Lung (tissue), 12 donors: ENCODE measurements around the gene FARP1. TPM values are rescaled to one million over a fixed set of nuclear protein-coding genes. Genes with fewer than 3 reads are reported as not detected.
A peak's percentile ranks its signal among the peaks of the same experiment; 100 is the strongest.

ENCODE experiments used
- ATAC-seq: fragments of 200-7000 bp; cut with Tn5 transposase; one replicate; pipeline ENCODE4 v1.9.1; 2020; ENCODE audit warnings: moderate number of reproducible peaks; ENCODE audit not compliant: insufficient read depth, low FRiP score
- DNase-seq, 3 donors: peaks; one replicate each; pipeline ENCODE4 v3.0.0-alpha.2; 2013 to 2017
- H3K27ac ChIP-seq, 2 donors: one replicate each; pipeline ENCODE4 v1.5.1; 2013; ENCODE audit warnings: mild to moderate bottlenecking in 2 of 2, moderate library complexity in 2 of 2, control low read depth in 1 of 2, inconsistent platforms in 1 of 2, low read depth in 1 of 2, low read length in 1 of 2
- H3K27me3 ChIP-seq, 3 donors: one replicate each; pipeline ENCODE4 v1.5.1; 2013; ENCODE audit warnings: low read length in 2 of 3; ENCODE audit not compliant: control insufficient read depth in 3 of 3, insufficient read depth in 3 of 3
- H3K36me3 ChIP-seq, 4 donors: one replicate each; pipeline ENCODE4 v1.5.1; 2013; ENCODE audit warnings: low read length in 4 of 4, mild to moderate bottlenecking in 1 of 4, moderate library complexity in 1 of 4; ENCODE audit not compliant: control insufficient read depth in 4 of 4, insufficient read depth in 4 of 4
- H3K4me1 ChIP-seq, 5 donors: one replicate each; pipeline ENCODE4 v1.5.1; 2013; ENCODE audit warnings: low read length in 5 of 5, mild to moderate bottlenecking in 2 of 5, moderate library complexity in 1 of 5; ENCODE audit not compliant: control insufficient read depth in 5 of 5, insufficient read depth in 5 of 5
- H3K4me3 ChIP-seq: one replicate; pipeline ENCODE4 v1.5.1; 2013; ENCODE audit warnings: mild to moderate bottlenecking, control low read depth, moderate library complexity
- H3K9ac ChIP-seq, 2 donors: one replicate each; pipeline ENCODE4 v1.5.1; 2013; ENCODE audit warnings: low read length in 2 of 2, control low read depth in 1 of 2; ENCODE audit not compliant: insufficient read depth in 1 of 2
- H3K9me3 ChIP-seq, 4 donors: one replicate each; pipeline ENCODE4 v1.5.1; 2013; ENCODE audit warnings: low read length in 3 of 4, mild to moderate bottlenecking in 1 of 4, moderate library complexity in 1 of 4; ENCODE audit not compliant: control insufficient read depth in 4 of 4, insufficient read depth in 3 of 4
- CTCF ChIP-seq: IDR thresholded peaks from 2 replicates; pipeline ENCODE4 v1.5.1; 2012; ENCODE audit warnings: mild to moderate bottlenecking; ENCODE audit errors: control extremely low read depth, extremely low read depth
- WGBS, 2 donors: extraction: QIAGEN DNeasy Blood & Tissue Kit; methylation state at CpG; one replicate each; pipeline ENCODE4 v1.1.7; 2013; 5-methylcytosine and 5-hydroxymethylcytosine counted together
- polyA plus RNA-seq, 2 donors: library from polyadenylated mRNA; stranded (reverse); fragments of 200-250 nt; gene quantifications; one replicate each; pipeline ENCODE4 v1.2.1, GENCODE V29; 2013
- total RNA-seq, 2 donors: library from RNA; depleted of rRNA in 1 of 2; stranded (reverse); fragments of >200 nt in 1 of 2; gene quantifications; one replicate each; pipeline ENCODE4 v1.2.1, GENCODE V29; 2014 to 2021
- donor health status: control.
- donor health status: control.
- donor health status: Bipolar disorder and iron deficiency.
- donor health status: healthy.
- donor health status: DM: yes; HTN: yes; CAD: no.

The FARP1 gene
- total and polyA plus RNA-seq, 4 donors, result 20.8 to 102 (median 54.4) TPM

DNA sequence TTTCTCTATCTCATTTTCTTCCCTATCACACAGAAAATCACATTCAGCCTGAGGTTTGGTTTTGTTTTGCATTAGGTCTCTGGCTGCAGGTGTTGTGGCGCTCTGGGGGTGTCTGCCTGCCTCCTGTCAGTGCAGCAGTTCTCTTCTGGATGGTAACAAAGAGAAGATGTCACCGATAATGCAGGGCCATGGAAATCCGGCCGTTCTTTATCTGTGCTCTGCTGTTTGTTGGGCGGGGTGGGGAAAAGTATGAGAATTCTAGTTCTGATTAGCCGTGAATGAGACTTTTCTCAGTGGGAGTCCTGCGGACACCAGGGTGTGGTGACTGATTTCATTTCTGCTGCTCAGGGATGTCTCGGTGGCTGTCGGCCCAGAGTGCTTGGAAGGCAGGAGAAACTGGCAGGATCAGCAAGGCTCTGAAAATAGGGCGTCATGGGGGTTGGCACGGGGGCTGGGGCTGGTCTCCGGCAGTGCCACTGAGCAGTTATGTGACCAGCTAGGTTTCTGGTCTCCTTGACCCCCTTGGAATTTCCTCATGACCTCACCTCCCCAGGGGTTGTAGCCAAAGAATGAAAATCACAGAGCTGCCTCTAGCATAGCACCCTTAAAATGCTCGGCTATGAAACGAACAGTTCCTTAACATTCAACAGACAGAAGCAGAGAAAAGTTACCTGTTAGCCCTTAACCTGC lies 29.2 kb downstream of the FARP1 start:
- 32 to 68% methylated on average over 14 of the region's 14 CpGs for WGBS, 2 donors

GRCh38 chr13:98172590-98173422 lies 29.9 kb downstream of the FARP1 start:
- Histone ChIP-seq H3K4me3 (no peak overlapping the region), H3K9ac (peak overlapping the region in 1 of 2 donors; percentile 59), H3K4me1 (peaks cover 8 to 41% (median 34%) of the 10 kb centered on the region in 5 donors), H3K27me3 (no peaks in the 10 kb centered on the region), H3K27ac (peak overlapping the region in 1 of 2 donors; percentile 90), H3K9me3 (no peaks in the 10 kb centered on the region), H3K36me3 (peaks cover 0 to 5% (median 3%) of the 10 kb centered on the region in 4 donors)
- DNase-seq, result peak in 2 of 3 donors; percentile 74 to 78
- ATAC-seq, result peak; percentile 4
- no peak for TF ChIP-seq CTCF
- 30 to 56% methylated on average over 7 of the region's 7 CpGs for WGBS, 2 donors

More for the DNA sequence above, 29.2 kb downstream of the FARP1 start:
- H3K27ac ChIP-seq, result peak overlapping the region in 1 of 2 donors; percentile 83
- no peak for TF ChIP-seq CTCF
- H3K4me1 ChIP-seq, result peaks cover 8 to 41% (median 34%) of the 10 kb centered on the region in 5 donors
- DNase-seq (peak; percentile 34 to 53 (median 51)), ATAC-seq (peak; percentile 23)
- peak overlapping the region in 1 of 2 donors; percentile 59 for H3K9ac ChIP-seq
- H3K36me3 ChIP-seq, result peaks cover 0 to 5% (median 3%) of the 10 kb centered on the region in 4 donors
- no peaks in the 10 kb centered on the region for H3K27me3 ChIP-seq
- H3K4me3 ChIP-seq, result no peak overlapping the region
- H3K9me3 ChIP-seq, result no peaks in the 10 kb centered on the region

DNA sequence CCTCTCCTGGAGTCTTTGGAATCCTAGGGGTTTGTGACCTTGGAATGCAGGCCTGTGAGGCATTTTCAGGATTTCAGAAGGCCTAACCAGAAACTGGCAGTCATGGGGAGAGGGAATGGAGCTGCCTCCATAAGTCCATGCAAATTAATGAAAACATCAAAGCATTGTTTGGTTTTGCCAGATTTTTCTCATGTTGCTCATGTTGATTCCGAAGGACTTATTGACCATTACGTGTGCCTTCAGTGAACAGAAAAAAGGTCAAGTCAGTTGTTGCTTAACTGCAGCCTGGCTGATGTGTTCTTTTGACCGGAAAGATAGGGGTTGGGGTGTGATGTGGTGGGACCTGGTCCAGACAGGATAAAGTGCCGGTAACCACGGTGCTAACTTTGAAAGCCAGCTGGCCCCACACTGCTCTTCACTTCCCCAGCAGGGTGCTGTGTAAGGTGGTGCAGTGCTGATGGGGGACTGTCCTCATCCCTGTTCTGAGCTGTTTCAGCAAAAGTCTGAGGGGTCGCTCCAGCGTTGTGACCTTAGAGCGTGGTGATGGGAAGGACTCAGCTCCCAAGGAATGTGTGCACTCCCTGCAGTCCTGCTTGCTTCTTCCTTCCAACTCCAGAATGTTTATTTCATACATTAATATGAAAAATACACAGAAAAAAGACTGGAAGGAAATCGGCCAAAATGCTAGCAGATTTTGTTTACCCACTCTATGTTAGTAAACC lies 30.7 kb downstream of the FARP1 start:
- H3K27ac ChIP-seq, result peak overlapping the region in 1 of 2 donors; percentile 90
- H3K4me1 ChIP-seq, result peaks cover 8 to 41% (median 34%) of the 10 kb centered on the region in 5 donors
- ATAC-seq (peak; percentile 63), DNase-seq (peak in 2 of 3 donors; percentile 62 to 63)
- H3K36me3 ChIP-seq, result peaks cover 0 to 5% (median 3%) of the 10 kb centered on the region in 4 donors
- TF ChIP-seq CTCF, result no peak
- no peaks in the 10 kb centered on the region for H3K27me3 ChIP-seq
- no peak overlapping the region for H3K4me3 ChIP-seq
- no peaks in the 10 kb centered on the region for H3K9me3 ChIP-seq
- peak overlapping the region in 1 of 2 donors; percentile 48 for H3K9ac ChIP-seq
- WGBS, 2 donors, result 33 to 64% methylated on average over 9 of the region's 9 CpGs
